Measurements from ENCODE around the gene FOXN3.

The FOXN3 gene

GRCh38 chr14:89408907-89409700 lies 7.9 kb downstream of the FOXN3 start:
- DNase-seq, result no peak

GRCh38 chr14:89407856-89408255 lies 9.2 kb downstream of the FOXN3 start:
- no peak for DNase-seq

DNA sequence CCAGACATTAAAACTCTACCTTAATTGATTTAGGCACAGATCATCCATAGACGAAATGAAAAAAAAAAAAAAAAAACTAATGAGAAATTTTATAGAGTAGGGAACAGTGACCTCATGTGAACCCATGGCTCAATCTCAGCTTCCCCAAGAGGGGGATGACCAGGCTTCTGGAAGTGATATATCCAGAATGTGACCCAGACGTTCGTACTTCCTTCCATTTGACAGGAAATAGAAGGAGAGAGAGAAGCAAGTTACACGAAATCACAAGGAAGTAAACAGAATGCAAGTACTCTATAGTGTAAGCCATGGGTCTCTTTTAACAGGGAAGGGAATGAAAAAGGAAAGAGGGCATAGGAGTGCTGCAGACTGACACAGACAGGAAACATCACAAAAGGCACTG lies 10.1 kb downstream of the FOXN3 start:
- DNase-seq, result no peak

DNA sequence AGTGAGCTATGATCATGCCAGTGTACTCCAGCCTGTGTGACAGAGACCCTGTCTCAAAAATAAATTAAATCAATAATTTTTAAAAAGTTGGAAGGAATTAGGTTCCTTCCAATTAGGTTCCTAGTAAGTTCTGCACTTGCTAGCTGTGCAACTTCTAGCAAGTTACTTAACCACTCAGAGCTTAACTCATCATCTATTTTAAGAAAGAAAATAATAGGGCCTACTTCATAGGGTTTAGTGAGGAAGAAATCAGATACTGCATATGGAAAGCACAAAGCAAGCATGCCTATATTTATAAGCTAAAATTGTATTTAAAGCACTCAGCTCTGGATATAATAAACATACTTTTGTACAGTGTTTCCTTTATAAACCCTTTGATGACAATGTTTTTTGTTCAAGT lies 10.7 kb downstream of the FOXN3 start:
- DNase-seq, result no peak

- DNase-seq, result no peak
Observed at GRCh38 chr14:89405712-89406111, 11.3 kb downstream of the FOXN3 start.

- no peak for DNase-seq
Observed at GRCh38 chr14:89402363-89402762, 14.7 kb downstream of the FOXN3 start.

DNA sequence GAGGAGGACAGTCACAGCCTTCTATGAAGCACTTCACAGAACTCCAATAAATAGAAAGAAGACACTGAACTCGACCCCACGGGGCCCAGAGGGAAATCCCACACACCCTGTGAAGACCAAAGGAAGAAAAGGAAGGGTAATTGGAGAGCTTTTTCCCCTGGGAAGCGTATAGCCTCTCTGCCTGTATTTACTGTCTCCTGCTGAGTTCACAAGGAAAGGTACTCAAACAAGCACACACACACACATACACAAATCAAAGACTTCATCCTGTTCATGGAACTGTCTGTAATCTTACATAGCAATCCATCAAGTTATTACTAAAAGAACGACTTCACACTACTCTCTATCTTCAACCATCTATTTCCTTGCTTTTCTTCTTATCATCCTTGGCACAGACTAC lies 15.3 kb downstream of the FOXN3 start:
- DNase-seq, result no peak

DNA sequence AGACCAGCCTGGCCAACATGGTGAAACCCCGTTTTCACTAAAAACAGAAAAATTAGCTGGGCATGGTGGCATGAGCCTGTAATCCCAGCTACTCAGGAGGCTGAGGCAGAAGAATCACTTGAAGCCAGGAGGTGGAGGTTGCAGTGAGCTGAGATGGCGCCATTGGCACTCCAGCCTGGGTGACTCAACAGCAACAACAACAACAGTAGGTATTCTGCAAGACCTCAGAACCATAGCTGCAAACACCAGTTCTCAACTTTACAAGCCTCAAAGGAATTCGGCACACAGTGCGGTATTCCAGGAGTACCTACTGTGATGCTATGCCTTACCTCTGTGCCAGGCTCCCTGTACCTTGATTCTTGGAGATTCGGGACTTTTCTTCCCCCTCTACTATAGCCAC lies 15.8 kb downstream of the FOXN3 start:
- DNase-seq, result no peak

GRCh38 chr14:89400529-89400928 lies 16.5 kb downstream of the FOXN3 start:
- no peak for DNase-seq

GRCh38 chr14:89399594-89400068 lies 17.4 kb downstream of the FOXN3 start:
- DNase-seq, result peak; percentile 67

GRCh38 chr14:89399157-89399556 lies 17.9 kb downstream of the FOXN3 start:
- DNase-seq, result no peak

DNA sequence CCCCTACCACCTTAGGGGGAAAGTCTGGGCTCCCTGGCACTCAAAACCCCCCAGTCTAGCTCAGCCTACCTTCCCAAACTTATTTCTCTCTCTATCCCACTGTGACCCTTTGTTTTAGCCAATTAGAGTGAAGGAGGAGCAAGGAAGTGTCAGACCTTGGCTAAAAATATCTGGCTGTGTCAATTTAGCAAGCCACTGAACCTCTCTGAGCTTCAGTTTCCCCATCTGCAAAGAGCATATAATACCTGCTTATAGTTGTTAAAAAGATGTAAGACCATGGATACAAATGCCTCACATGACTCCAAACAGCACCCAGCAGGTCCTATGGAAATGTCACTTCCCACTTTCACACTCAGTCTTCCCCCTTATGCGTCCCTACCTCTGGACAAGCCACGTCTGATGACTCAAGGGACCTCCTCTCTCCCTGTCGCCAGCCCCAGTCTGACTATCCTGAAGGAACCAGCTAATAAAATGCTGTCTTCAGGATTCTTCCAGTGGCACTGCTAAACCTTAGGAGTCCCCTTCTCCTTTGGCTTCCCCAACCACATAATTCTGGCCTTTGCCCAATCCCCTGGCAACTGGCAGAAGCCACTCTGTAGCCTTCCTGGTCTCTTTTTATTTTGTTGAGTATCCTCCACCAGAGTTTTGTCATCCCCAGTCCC lies 19.3 kb downstream of the FOXN3 start:
- DNase-seq, result no peak

DNA sequence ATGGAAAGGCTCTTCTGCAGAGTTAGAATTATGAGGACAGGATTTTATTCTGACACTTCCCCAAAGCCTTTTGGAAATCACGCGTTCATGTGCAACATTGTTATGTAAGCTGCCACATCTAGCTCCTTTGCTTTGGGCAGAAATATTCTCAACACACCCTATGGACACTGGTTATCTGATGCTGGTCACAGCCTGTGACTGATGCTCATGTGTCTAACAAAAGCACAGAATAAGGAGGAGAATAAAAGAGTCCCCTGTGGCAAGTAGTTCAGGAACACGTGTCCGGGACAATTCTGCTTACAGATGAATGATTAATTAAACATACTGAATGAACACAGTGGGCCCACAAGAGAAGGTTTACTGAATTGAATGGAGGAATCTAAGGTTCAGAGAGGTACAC lies 22.1 kb downstream of the FOXN3 start:
- DNase-seq, result no peak

DNA sequence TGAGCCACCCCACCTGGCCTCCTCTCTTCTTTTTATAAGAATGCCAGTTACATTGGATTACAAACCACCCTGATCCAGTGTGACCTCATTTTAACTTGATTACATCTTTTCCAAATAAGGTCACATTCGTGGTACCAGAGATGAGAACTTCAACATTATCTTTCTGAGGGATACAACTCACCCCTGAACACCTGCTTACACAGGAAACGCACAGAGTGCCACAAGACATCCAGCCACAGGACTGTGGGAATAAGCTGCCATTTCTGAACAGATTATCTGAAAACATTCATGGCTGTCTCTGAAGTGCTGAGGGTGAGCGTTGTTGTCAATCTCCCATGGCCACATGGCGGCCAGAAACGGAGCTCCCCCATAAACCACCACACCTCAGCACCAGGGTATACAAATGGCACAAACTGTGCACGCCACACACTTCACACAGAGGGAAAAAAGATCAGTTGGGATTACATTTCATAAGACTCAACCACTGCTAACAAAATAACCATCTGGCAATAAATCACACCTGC lies 23.7 kb downstream of the FOXN3 start:
- DNase-seq, result no peak

GRCh38 chr14:89392181-89392580 lies 24.9 kb downstream of the FOXN3 start:
- DNase-seq, result no peak

- no peak for DNase-seq
Observed at GRCh38 chr14:89391556-89391955, 25.5 kb downstream of the FOXN3 start.

DNA sequence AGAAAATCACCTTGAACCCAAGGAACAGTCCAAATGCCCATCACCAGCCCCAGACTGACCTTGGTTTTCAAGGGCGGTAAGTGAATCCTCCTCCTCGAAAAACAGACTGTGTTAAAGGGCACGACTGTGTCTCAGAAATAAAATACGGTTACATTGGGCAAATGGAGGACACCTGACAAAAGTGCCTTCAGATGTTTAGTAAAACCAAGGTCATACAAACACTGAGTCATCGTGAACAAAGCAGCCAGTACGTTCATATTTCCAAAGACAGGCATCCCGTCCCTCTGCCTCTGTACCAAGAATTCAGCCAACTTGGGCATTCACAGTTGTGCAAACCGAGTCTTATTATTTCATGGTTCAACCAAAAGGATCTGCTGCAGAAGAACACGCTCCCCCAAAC lies 25.9 kb downstream of the FOXN3 start:
- DNase-seq, result no peak

DNA sequence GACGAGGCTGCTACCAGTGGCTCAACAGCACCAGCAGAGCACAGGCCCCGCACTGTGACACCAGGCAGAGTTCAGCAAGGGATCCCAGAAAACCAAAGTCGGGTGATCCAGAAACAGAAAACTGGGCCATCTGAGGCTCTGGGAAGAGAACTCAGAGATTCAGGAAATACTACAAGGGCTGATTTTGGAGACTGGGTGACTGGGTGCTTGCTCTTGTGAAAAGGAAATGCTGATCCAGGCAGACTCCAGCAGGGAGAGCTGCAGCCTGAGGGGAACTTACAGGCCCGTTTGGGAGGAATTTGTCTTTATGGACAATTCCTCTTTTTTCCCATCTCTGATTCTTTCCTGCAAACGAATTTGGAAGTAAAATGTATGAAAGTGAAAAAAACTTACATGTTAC lies 28.2 kb downstream of the FOXN3 start:
- DNase-seq, result no peak

DNA sequence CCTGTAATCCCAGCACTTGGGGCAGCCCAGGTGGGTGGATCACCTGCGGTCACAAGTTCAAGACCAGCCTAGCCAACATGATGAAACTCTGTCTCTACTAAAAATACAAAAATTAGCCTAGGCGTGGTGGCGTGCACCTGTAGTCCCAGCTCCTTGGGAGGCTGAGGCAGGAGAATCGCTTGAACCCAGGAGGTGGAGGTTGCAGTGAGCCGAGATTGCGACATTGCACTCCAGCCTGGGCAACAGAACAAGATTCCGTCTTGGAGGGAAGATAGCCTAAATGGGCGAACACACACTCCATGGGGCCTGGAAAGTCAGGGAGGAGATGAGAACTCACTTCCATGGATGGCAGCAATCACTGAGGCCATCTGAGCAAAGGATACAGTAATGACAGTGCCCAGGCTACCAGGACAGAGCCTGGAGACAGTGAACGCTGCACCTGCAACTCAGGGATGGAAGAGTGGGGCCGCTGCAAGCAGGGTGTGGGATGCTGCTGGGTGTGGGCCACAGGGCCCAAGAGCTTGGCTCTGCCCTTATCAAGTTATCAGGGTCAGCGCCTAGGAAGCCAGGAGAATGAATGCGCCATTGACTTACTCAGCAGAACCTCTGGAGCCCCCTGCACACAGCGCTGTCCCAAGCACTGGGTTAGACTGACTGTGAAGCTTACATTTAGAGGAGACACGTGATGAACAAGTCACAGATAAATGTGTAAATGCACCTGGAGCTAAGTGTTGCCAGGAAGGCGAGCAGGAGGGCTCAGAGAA lies 28.9 kb downstream of the FOXN3 start:
- DNase-seq, result no peak

GRCh38 chr14:89386212-89386886 lies 30.7 kb downstream of the FOXN3 start:
- DNase-seq, result no peak

- no peak for DNase-seq
Observed at GRCh38 chr14:89384636-89385035, 32.4 kb downstream of the FOXN3 start.

DNA sequence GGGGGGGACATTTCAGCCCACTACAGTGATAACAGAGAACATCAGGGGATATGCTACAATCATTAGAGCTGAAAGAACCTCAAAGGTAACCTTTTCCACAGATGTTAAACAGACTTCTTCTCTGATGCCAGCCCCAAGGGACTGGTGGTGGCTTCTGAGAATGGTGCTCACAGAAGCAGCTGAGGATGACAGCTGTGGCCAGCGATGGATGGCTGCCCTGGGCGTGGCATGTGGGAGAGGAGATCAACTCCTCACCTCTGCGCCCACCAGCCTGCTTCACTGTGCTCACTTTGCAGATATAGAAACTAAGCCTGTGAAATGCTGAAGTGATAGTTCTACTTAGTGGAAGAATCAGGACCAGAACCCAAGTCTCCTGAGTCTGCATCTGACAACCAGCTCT lies 33.0 kb downstream of the FOXN3 start:
- DNase-seq, result no peak

Measured in DMS79 (cell line).